NCI-H2227 treated with DMSO at 0.1 percent for 48 hours (cell line): ENCODE data around the gene ZNF697.
A peak's percentile ranks its signal among the peaks of the same experiment; 100 is the strongest.
"Not testable (repeated sequence)": the region's sequence is repeated elsewhere in the genome, so short reads cannot be mapped to it uniquely, and the experiment has no call there.

Experiments used
- DNase-seq: peaks from one replicate; lab custom pipeline; 2025; lab: John Stamatoyannopoulos, UW

Gene ZNF697

GRCh38 chr1:119631433-119632102, 16.5 kb downstream of the ZNF697 start:
- no peak for DNase-seq

GRCh38 chr1:119631086-119631432, 17.0 kb downstream of the ZNF697 start:
- no peak for DNase-seq

DNA sequence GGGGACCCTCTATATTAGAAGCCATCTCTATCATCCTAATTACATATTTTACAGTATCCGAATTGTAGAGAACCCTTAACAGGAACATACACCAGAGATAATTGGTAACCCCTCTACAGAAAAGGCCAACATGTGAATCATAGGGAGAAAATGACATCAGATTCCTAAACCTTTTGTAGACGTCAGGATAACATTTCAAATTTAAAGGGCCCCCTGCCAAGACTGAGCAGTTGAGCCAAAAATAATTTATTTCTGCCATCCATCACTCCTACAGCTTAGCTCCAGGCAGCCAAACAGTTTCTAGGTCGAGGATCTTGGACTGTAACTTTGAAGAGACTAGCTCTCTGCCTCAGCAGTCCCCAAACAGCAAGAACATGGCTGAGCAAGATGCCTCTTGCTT, 21.2 kb downstream of the ZNF697 start:
- DNase-seq, result no peak

GRCh38 chr1:119626011-119626545, 22.0 kb downstream of the ZNF697 start:
- no peak for DNase-seq

- DNase-seq, result no peak
These were observed 24.4 kb downstream of the ZNF697 start for GRCh38 chr1:119623678-119624077.

- DNase-seq, result no peak
These were observed 24.9 kb downstream of the ZNF697 start for GRCh38 chr1:119623193-119623515.

DNA sequence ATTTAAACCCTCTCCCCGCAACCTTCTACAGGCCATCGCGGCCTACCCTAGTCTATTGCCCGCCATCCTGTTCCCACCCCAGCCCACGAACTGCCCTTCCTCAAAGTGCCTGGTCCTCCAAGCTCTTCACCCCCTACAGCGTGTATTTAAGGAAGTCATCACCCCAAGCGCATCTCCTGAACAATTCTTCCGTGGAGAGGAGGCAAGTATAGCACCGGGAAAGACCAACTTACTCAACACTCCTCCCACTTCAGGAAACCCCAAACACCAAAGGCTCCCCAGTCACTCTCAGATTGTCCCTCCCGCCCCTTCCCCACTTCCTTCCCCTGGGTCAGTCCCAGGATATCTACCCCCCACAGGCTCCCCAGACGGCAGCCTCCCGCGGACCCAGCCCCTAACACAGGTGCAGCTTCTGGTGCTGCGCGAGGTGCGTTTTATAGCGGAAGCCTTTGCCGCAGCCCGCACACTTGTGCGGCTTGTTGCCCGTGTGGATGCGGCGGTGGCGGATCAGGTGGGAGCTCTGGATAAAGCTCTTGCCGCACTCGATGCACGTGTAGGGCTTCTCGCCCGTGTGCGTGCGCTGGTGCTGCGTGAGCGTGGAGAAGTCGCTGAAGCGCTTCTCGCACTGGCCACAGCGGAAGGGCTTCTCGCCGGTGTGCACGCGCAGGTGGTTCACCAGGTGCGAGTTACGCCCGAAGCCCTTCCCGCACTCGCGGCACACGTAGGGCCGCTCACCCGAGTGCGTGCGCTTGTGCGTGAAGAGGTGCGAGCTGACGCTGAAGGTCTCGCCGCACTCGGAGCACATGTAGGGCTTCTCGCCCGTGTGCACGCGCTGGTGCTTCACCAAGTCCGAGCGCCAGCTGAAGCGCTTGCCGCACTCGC, 25.5 kb downstream of the ZNF697 start:
- no peak for DNase-seq

GRCh38 chr1:119621705-119622104, 26.4 kb downstream of the ZNF697 start:
- no peak for DNase-seq

GRCh38 chr1:119617751-119618691, 30.0 kb downstream of the ZNF697 start:
- DNase-seq, result peak; percentile 82

- not testable (repeated sequence) for DNase-seq
These were observed 31.3 kb downstream of the ZNF697 start for GRCh38 chr1:119616748-119617147.

- DNase-seq, result not testable (repeated sequence)
These were observed 33.0 kb downstream of the ZNF697 start for GRCh38 chr1:119615100-119615499.

DNA sequence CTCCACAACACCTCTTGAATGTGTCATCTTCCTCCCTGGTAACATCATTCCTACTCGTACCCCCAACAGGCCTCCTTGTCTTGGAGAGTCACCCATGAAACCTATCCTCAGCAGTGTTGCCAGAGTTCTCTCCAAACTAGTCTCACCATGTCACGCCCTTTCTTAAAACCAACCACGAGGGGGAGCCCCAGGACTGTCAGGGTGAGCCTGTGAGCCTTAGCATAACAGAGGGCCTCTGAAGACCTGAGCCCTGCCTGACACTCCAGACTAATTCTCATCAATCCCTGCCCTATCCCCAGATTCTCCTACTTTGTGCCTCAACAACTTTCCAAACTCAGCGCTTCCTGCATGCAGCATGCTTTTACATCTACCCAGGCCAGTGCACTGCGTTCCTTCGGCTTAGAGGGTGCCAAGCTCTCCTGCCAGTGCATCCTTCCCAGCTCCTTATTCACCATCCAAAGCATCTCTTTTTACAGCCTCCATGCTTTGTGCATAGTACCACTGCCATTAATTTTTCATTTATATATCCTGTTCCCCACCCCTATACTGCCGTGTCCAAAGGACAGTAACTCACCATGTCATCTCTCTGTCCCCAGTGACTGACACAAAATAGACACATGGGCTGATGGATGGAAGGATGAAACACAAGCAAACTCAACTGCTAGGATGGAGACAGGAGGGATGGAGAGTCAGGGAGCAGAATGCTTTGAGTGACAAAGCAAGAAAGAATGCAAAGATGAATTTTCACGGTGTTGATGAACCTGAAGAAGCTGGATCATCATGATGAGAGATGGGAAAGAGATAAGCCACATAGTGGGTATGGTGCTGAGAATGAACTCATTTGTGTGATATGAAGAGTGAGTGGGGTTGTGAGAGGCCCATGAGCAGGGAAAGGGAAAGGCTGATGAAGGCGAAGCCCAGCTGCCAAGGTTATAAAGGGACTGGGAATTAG, 34.0 kb downstream of the ZNF697 start:
- peak; percentile 69 for DNase-seq

- peak; percentile 78 for DNase-seq
These were observed 36.4 kb downstream of the ZNF697 start for GRCh38 chr1:119611701-119612113.

DNA sequence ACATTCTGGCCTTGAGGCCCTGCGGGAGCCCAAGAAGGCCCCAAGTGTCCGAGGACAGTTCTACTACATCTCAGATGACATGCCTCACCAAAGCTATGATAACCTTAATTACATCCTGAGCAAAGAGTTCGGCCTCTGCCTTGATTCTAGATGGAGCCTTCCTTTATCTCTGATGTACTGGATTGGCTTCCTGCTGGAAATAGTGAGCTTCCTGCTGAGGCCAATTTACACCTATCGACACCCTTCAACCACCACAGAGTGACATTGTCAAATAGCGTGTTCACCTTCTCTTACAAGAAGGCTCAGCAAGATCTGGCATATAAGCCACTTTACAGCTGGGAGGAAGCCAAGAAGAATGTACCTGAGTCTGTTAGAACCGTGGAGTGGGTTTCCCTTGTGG, 39.2 kb downstream of the ZNF697 start:
- not testable (repeated sequence) for DNase-seq

DNA sequence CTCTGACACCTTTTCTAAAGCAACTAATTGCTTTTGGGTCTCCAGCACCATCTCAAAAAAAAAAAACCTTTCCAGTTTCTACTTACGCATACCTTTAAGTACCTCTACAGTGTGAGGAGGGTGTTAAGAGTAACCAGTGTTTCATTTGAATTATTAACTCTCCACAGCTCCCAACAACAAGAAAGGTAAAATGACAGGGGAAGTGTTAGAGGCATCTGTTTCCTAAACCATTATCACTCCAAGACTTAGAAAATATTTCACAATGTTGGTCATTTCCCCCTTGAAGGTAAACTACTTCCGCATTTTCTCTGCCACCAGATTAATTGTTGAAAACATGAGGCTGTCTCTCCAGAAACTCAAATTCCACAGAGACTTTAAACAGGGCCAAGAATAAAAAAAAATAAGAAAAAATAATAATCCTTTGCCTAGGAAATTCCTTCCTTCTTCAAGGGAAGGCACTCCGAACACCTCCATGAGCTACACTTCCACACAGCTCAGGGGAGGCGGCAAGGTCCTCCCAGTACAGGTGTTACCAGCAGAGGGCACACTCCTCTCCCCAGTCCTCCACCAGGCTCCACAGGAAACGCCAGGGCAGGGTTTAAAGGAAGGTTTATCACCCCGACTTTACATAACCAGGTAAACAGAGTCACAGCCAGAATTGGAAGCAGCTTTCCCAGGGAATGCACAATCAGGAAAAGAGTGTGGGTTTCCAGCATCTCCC, 40.8 kb downstream of the ZNF697 start:
- not testable (repeated sequence) for DNase-seq

DNA sequence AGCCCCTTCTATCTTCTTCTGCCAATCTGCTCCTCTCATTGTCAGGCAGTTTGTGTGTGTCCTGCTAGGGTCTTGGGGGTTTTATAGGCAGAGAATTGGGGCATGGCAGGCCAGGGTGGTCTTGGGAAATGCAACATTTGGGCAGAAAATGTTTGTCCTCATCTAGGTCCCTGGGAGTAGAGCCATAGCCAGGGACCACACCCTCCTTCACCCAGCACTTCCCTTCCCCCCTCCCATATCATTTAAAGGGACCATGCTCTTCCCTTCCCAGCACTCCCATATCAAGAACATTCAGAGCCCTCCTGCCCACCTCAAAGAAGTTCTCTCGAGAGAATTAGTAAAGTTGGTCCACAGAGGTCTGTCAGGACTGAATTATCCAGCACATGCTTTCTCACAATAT, 41.7 kb downstream of the ZNF697 start:
- DNase-seq, result no peak

DNA sequence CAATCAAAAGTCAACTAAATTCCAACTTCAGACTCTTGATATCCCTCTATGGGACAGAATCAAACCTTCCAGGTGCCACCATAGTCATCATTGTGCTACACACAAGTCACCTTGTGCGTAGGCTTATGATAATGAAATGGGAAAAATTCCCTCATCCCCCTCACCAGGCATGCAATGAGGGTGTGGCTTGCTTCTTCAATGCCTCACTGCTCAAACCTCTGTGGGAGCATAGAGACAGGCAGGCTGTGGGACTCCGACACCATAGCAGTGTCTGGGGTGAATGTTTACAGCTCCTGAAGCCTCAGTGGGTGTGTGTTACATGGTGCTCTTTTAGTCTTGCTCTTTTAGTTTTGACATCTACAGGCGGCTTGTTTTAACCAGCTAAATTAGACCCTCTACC, 42.4 kb downstream of the ZNF697 start:
- no peak for DNase-seq

DNA sequence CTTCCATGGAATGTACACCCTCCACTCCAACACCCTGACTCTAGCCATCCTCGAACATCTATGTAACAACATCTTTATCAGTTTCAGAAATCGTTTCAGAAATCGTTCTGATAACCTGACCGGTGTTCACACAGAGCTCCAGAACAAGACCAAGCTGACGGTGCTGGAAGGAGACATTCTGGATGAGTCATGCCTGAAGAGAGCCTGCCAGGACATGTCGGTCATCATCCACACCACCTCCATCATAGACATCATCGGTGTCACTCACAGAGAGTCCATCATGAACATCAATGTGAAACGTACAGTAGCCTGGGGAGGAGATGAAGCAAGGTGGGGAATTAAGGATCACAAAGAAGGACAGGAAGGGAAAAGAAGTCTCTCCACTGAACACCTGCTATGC, 43.0 kb downstream of the ZNF697 start:
- not testable (repeated sequence) for DNase-seq

DNA sequence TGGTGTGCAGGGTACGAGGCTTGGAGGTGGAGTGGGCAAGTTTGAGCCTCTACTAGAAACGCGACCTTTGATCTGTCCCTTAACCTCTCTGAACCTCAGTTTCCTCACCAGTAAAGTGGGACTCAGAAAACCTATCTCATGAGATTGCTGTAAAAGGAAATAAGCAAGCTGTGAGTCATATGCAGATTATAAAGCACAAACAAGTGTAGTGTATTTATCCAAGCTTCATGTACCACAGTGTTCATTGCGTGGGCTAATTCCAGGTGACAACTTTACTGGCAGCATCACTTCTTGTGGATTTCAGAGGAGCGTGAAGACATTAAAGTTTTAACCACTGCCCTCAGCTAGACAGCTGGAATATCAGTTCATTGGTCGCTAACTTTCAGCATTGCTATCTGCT, 44.4 kb downstream of the ZNF697 start:
- DNase-seq, result no peak

- DNase-seq, result not testable (repeated sequence)
These were observed 44.8 kb downstream of the ZNF697 start for GRCh38 chr1:119603241-119603640.
